Gastrocnemius medialis (tissue), 4 donors: ENCODE results near the gene DHX36.

Experiments used
- POLR2A ChIP-seq, 2 donors: fragments of 450-650 bp; IDR thresholded peaks; one replicate each; pipeline ENCODE4 v1.6.1; 2017; ENCODE audit warnings: antibody characterized with exemption in 2 of 2, mild to moderate bottlenecking in 2 of 2, moderate library complexity in 2 of 2
- TF ChIP-seq, protein P1 (sequence below), 5 experiments: fragments of 450-650 bp in 3 of 5; fragments of 200-600 bp in 2 of 5; sonication (generic) in 2 of 5; IDR thresholded peaks in 4 of 5; conservative IDR thresholded peaks in 1 of 5; 1 replicate in 4 of 5; 2 replicates in 1 of 5; pipeline ENCODE4 v1.5.1; 2016 to 2019; ENCODE audit warnings: antibody characterized with exemption in 5 of 5, mild to moderate bottlenecking in 3 of 5, moderate library complexity in 3 of 5

DNA sequence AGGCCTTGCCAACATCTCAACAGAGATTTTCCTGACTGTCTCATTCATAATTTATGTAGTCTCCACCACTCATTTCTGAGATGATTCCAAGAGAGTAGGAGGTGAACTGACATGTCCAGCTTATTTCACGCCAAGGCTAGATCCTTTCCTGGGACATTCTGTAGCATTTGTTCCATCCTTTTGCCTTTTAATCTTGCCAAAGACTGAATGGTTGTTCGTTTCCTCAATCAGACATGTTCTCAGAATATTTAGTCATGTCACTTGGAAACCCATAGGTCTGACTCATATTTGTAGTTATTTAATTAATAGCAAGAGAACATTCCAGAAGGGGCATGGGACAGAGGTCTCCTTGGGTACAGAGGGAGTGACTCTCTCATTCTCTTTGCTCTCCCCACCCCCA is 80.9 kb downstream of the DHX36 start:
- no peak for TF ChIP-seq POLR2A (IDR thresholded peaks at IDR 0.05)
- TF ChIP-seq, protein P1, sequence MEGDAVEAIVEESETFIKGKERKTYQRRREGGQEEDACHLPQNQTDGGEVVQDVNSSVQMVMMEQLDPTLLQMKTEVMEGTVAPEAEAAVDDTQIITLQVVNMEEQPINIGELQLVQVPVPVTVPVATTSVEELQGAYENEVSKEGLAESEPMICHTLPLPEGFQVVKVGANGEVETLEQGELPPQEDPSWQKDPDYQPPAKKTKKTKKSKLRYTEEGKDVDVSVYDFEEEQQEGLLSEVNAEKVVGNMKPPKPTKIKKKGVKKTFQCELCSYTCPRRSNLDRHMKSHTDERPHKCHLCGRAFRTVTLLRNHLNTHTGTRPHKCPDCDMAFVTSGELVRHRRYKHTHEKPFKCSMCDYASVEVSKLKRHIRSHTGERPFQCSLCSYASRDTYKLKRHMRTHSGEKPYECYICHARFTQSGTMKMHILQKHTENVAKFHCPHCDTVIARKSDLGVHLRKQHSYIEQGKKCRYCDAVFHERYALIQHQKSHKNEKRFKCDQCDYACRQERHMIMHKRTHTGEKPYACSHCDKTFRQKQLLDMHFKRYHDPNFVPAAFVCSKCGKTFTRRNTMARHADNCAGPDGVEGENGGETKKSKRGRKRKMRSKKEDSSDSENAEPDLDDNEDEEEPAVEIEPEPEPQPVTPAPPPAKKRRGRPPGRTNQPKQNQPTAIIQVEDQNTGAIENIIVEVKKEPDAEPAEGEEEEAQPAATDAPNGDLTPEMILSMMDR (IDR thresholded peaks at IDR 0.05 in 4 of 5, conservative IDR thresholded peaks at IDR 0.05 in 1 of 5): no peak
